ENCODE data around the gene NBPF1. TPM values are rescaled to one million over a fixed set of nuclear protein-coding genes. Genes with fewer than 3 reads are reported as not detected.
"Not testable (repeated sequence)": the region's sequence is repeated elsewhere in the genome, so short reads cannot be mapped to it uniquely, and the experiment has no call there.

NBPF1 gene
- total RNA-seq, 1 donor from 2014 or later: 69.9 TPM

- Mint-ChIP-seq H3K9me3 (no peaks in the 10 kb centered on the region), H3K4me1 (no peaks in the 10 kb centered on the region), H3K27ac (no peak overlapping the region), H3K4me3 (no peak overlapping the region), H3K36me3 (no peaks in the 10 kb centered on the region), H3K27me3 (ENCODE audit: insufficient read depth, low read depth) (no peaks in the 10 kb centered on the region)
- H3K79me2 ChIP-seq (ENCODE audit: low read depth): peaks cover 44% of the 10 kb centered on the region
- H3K9ac ChIP-seq: no peak overlapping the region
- no peaks in the 10 kb centered on the region for H3K9me3 ChIP-seq (ENCODE audit: low read depth)
- peaks cover 18% of the 10 kb centered on the region for H3F3A ChIP-seq (ENCODE audit: low read depth)
- peaks cover 40% of the 10 kb centered on the region for H4K20me1 ChIP-seq (ENCODE audit: low read depth)
- H2AFZ ChIP-seq (replicated peaks): no peak overlapping the region
- no peak for DNase-seq (ENCODE audit: low spot score)
- no peak overlapping the region for H3K4me2 ChIP-seq
- no peak for TF ChIP-seq EZH2 (IDR thresholded peaks at IDR 0.05)
- no peak for TF ChIP-seq EZH2phosphoT487 (IDR thresholded peaks at IDR 0.05)
- no peak for TF ChIP-seq CTCF (IDR thresholded peaks at IDR 0.05)
- peaks cover 17% of the 10 kb centered on the region for H3K27me3 ChIP-seq
- H3K4me1 ChIP-seq: peaks cover 11% of the 10 kb centered on the region
- H3K36me3 ChIP-seq: no peaks in the 10 kb centered on the region
- no peak overlapping the region for H3K27ac ChIP-seq
- no peak overlapping the region for H3K4me3 ChIP-seq
Measured at GRCh38 chr1:16608838-16609560, 4.4 kb downstream of the NBPF1 start.

DNA sequence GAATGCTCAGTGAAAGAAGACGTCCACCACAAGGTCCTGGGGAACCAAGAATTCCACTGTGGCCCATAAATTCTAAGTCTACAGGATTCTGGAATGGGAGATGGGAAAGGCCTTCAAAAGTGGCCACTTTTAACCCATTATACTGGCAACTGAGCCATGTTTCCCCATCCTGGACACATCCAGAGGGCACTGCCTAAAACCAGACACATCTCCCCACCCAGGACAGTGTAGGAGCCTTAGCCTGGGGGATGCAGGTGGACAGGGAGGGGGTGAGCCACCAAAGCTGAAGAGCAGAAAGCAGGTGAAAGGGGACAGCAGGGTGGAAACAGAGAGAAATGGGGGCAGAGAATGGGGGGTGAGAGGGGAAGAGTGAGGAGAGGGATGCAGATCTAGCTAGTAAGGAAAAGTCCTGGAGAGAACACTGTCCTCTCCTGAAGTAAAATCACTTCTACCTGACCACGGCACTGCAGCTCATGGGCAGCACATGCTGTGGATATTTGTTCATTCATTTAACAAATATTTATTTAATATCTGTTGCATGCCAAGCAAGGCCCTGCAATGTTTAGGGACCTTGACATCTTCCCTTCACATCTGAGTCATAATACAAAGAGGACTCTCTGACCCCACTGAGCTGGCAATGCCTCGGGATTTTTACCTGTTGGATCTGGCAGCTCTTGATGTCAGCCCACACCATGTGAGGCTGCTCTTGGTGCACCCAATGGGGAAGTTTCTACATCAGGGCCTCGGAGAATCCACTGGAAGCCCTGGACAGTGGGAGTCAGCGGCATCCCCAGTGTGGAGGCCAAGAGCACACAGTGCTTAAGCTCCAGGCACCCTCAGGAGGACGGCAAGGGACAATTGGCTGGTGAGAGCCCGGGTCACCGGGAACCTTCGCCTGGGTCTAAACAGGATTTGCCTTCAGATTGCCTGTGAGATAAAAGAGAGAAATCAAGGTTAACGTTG is 5.2 kb downstream of the NBPF1 start:
- Histone ChIP-seq H4K20me1 (ENCODE audit: low read depth) (peaks cover 40% of the 10 kb centered on the region), H3K79me2 (ENCODE audit: low read depth) (peaks cover 44% of the 10 kb centered on the region), H3K27me3 (peaks cover 15% of the 10 kb centered on the region)
- not testable (repeated sequence) for H3K9ac ChIP-seq; H3K27me3 Mint-ChIP-seq (ENCODE audit: insufficient read depth, low read depth); H3K36me3 ChIP-seq; H3K36me3 Mint-ChIP-seq; H3K4me3 Mint-ChIP-seq; H3K9me3 Mint-ChIP-seq; H3F3A ChIP-seq (ENCODE audit: low read depth); H3K27ac Mint-ChIP-seq; H3K4me1 ChIP-seq; H3K4me1 Mint-ChIP-seq; H3K4me3 ChIP-seq; H3K4me2 ChIP-seq; DNase-seq (ENCODE audit: low spot score); H3K27ac ChIP-seq; H2AFZ ChIP-seq (replicated peaks); H3K9me3 ChIP-seq (ENCODE audit: low read depth)

GRCh38 chr1:16607433-16607851 is 5.9 kb downstream of the NBPF1 start:
- H3K9me3 ChIP-seq (ENCODE audit: low read depth): no peaks in the 10 kb centered on the region
- peaks cover 14% of the 10 kb centered on the region for H3K27me3 ChIP-seq
- peaks cover 7% of the 10 kb centered on the region for H3K4me1 ChIP-seq
- H4K20me1 ChIP-seq (ENCODE audit: low read depth): peaks cover 42% of the 10 kb centered on the region
- no peak for TF ChIP-seq EZH2phosphoT487 (IDR thresholded peaks at IDR 0.05)
- TF ChIP-seq EZH2 (IDR thresholded peaks at IDR 0.05): no peak
- TF ChIP-seq CTCF (IDR thresholded peaks at IDR 0.05): no peak
- H3F3A ChIP-seq (ENCODE audit: low read depth): peaks cover 6% of the 10 kb centered on the region
- H3K36me3 ChIP-seq: no peaks in the 10 kb centered on the region
- Mint-ChIP-seq H3K9me3 (no peaks in the 10 kb centered on the region), H3K27ac (no peak overlapping the region), H3K36me3 (no peaks in the 10 kb centered on the region), H3K27me3 (ENCODE audit: insufficient read depth, low read depth) (no peaks in the 10 kb centered on the region), H3K4me1 (no peaks in the 10 kb centered on the region), H3K4me3 (no peak overlapping the region)
- H3K27ac ChIP-seq: no peak overlapping the region
- H3K4me3 ChIP-seq: no peak overlapping the region
- H3K79me2 ChIP-seq (ENCODE audit: low read depth): peaks cover 39% of the 10 kb centered on the region
- H3K4me2 ChIP-seq: no peak overlapping the region
- DNase-seq (ENCODE audit: low spot score): peak; percentile 8
- no peak overlapping the region for H2AFZ ChIP-seq (replicated peaks)
- H3K9ac ChIP-seq: no peak overlapping the region

- not testable (repeated sequence) for H3K36me3 ChIP-seq
Measured at GRCh38 chr1:16606666-16607432, 6.5 kb downstream of the NBPF1 start.

More at GRCh38 chr1:16606666-16607432, 6.5 kb downstream of the NBPF1 start:
- H3F3A ChIP-seq (ENCODE audit: low read depth); H3K4me2 ChIP-seq; H2AFZ ChIP-seq (replicated peaks); H3K27ac Mint-ChIP-seq; H3K4me3 ChIP-seq; H3K9me3 ChIP-seq (ENCODE audit: low read depth); H3K36me3 Mint-ChIP-seq; H3K27me3 ChIP-seq; H3K4me3 Mint-ChIP-seq; H3K9me3 Mint-ChIP-seq; H3K9ac ChIP-seq; H3K4me1 ChIP-seq; H3K27ac ChIP-seq; H3K27me3 Mint-ChIP-seq (ENCODE audit: insufficient read depth, low read depth); H3K4me1 Mint-ChIP-seq: not testable (repeated sequence)
- Histone ChIP-seq H4K20me1 (ENCODE audit: low read depth) (peaks cover 36% of the 10 kb centered on the region), H3K79me2 (ENCODE audit: low read depth) (peaks cover 33% of the 10 kb centered on the region)
- peak; percentile 1 for DNase-seq (ENCODE audit: low spot score)

Data from neural progenitor cell (in vitro differentiated cells).